IPS-20b (cell line): ENCODE results near the gene ITCH.
"Not testable (repeated sequence)": the region's sequence is repeated elsewhere in the genome, so short reads cannot be mapped to it uniquely, and the experiment has no call there.

Experiments
- H3K27ac ChIP-seq: one replicate; pipeline ENCODE4 v1.5.1; 2013; ENCODE audit warnings: low read length
- H3K27me3 ChIP-seq: 2 replicates; pipeline ENCODE4 v1.6.1; 2013; ENCODE audit warnings: mild to moderate bottlenecking, low read length, inconsistent platforms; ENCODE audit not compliant: insufficient read depth
- H3K36me3 ChIP-seq: 2 replicates; pipeline ENCODE4 v1.6.1; 2013; ENCODE audit warnings: low read depth, mild to moderate bottlenecking, inconsistent platforms, low read length, moderate library complexity; ENCODE audit not compliant: insufficient read depth
- H3K4me1 ChIP-seq: 2 replicates; pipeline ENCODE4 v1.6.1; 2013; ENCODE audit warnings: mild to moderate bottlenecking, control low read depth, inconsistent platforms, low read length, moderate library complexity; ENCODE audit not compliant: insufficient read depth
- H3K4me3 ChIP-seq: 2 replicates; pipeline ENCODE4 v1.5.1; 2013; ENCODE audit warnings: mild to moderate bottlenecking, low read length, inconsistent platforms
- H3K9ac ChIP-seq: 2 replicates; pipeline ENCODE4 v1.6.1; 2013; ENCODE audit warnings: low read depth, mild to moderate bottlenecking, inconsistent platforms, low read length, moderate library complexity
- H3K9me3 ChIP-seq: 2 replicates; pipeline ENCODE4 v1.6.1; 2013; ENCODE audit warnings: mild to moderate bottlenecking, low read depth, low read length, inconsistent platforms; ENCODE audit not compliant: insufficient read depth

The ITCH gene

DNA sequence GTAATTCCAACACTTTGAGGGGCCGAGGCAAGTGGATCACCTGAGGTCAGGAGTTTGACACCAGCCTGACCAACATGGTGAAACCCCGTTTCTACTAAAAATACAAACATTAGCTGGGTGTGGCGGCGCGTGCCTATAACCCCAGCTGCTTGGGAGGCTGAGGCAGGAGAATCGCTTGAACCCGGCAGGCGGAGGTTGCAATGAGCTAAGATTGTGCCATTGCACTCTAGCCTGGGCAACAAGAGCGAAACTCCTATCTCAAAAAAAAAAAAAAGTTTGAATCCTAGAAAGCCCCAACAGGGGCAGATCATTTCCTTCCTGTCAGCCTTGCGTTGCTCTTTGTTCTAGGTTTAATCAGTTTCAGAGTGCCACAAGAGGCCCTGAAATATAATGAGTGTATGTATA is 42.2 kb downstream of the ITCH start:
- not testable (repeated sequence) for H3K4me1 ChIP-seq, H3K9me3 ChIP-seq, H3K27me3 ChIP-seq, H3K9ac ChIP-seq, H3K27ac ChIP-seq, H3K4me3 ChIP-seq
- peaks cover 41% of the 10 kb centered on the region for H3K36me3 ChIP-seq

DNA sequence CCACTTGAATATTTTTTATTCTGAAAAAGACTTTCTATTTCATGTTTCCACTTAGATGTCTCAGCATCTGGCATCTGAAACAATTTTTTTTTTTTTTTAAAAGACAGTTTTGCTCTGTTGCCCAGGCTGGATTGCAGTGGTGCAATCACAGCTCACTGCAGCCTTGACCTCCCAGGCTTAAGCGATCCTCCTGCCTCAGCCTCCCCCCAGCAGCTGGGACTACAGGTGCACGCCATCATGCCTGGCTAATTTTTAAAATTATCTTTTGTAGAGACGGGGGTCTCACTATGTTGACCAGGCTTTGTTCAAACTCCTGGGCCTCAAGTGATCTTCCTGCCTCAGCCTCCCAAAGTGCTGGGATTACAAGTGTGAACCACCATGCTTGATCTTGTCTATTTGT is 42.9 kb downstream of the ITCH start:
- not testable (repeated sequence) for H3K9me3 ChIP-seq, H3K4me3 ChIP-seq, H3K9ac ChIP-seq, H3K4me1 ChIP-seq, H3K27me3 ChIP-seq, H3K27ac ChIP-seq
- H3K36me3 ChIP-seq: peaks cover 48% of the 10 kb centered on the region

DNA sequence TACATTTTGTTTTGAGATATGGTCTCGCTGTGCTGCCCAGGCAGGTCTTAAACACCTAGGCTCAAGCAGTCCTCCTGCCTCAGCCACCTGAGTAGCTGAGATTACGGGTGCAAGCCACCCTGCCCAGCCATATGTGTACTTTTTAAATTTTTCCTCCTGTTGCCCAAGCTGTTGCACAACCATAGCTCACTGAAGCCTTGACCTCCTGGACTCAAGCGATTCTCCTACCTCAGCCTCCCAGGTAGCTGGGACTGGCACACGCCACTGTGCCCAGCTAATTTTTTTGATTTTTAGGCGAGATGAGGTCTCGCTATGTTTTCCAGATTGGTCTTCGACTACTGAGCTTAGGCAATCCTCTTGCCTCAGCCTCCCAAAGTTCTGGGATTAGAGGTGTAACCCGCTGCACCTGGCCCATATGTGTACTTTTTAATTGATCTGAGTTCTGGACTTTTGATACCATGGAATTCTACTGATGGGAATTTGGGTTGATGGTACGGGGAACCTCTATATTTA is 44.9 kb downstream of the ITCH start:
- H3K27ac ChIP-seq: no peak overlapping the region
- H3K9me3 ChIP-seq: no peaks in the 10 kb centered on the region
- no peak overlapping the region for H3K4me3 ChIP-seq
- H3K36me3 ChIP-seq: peaks cover 56% of the 10 kb centered on the region
- H3K4me1 ChIP-seq: no peaks in the 10 kb centered on the region
- no peaks in the 10 kb centered on the region for H3K27me3 ChIP-seq
- H3K9ac ChIP-seq: no peak overlapping the region

DNA sequence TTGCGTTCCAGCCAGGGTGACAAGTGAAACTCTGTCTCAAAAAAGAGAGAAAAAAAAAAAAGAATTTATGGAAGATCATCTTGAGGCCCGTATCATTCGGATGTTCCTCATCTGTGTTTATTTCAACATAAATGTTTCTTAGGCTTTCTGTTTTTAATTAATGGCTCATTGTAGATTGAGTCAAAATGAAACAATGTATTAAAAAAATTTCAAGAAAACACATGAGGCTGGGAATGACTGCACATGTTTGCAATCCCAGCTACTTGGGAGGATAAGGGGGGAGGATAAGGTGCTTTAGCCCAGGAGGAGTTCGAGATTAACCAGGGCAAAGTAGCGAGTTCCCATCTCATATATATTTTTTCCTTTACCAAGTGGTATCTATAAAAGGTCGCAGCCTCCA is 47.3 kb downstream of the ITCH start:
- no peak overlapping the region for H3K4me3 ChIP-seq
- H3K4me1 ChIP-seq: no peaks in the 10 kb centered on the region
- H3K27me3 ChIP-seq: no peaks in the 10 kb centered on the region
- H3K9ac ChIP-seq: no peak overlapping the region
- no peak overlapping the region for H3K27ac ChIP-seq
- H3K36me3 ChIP-seq: peaks cover 80% of the 10 kb centered on the region
- no peaks in the 10 kb centered on the region for H3K9me3 ChIP-seq

DNA sequence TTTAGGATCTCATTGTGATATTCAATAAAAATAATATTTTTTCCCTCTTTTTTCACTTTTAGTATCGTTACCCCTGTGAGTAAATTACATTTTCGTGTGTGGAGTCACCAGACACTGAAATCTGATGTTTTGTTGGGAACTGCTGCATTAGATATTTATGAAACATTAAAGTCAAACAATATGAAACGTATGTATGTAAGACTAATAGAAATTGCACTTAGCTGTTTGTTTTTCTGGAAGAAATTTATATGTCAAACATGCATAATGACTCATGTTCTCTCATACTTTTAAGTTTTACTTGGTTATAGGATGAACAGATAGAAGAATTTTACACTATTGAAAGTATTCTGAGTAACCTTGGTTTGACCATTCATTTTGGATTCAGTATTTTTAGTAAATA is 49.4 kb downstream of the ITCH start:
- Histone ChIP-seq H3K4me1 (no peaks in the 10 kb centered on the region), H3K27ac (no peak overlapping the region), H3K27me3 (no peaks in the 10 kb centered on the region), H3K4me3 (no peak overlapping the region), H3K9me3 (no peaks in the 10 kb centered on the region), H3K36me3 (peaks cover 82% of the 10 kb centered on the region), H3K9ac (no peak overlapping the region)

DNA sequence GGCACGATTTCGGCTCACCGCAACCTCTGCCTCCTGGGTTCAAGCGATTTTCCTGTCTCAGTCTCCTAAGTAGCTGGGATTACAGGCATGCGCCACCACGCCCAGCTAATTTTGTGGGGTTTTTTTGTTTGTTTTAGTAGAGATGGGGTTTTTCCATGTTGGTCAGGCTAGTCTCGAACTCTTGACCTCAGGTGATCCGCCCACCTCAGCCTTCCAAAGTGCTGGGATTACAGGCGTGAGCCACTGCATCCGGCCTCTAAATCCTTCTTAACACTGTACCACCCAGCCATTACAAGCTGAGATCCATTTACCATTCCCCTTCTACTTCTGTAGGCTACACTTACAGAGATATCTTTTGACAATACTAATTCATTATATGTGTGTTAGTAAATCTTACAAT is 51.5 kb downstream of the ITCH start:
- H3K9me3 ChIP-seq, H3K4me3 ChIP-seq, H3K9ac ChIP-seq, H3K27ac ChIP-seq, H3K4me1 ChIP-seq, H3K27me3 ChIP-seq: not testable (repeated sequence)
- H3K36me3 ChIP-seq: peaks cover 80% of the 10 kb centered on the region

DNA sequence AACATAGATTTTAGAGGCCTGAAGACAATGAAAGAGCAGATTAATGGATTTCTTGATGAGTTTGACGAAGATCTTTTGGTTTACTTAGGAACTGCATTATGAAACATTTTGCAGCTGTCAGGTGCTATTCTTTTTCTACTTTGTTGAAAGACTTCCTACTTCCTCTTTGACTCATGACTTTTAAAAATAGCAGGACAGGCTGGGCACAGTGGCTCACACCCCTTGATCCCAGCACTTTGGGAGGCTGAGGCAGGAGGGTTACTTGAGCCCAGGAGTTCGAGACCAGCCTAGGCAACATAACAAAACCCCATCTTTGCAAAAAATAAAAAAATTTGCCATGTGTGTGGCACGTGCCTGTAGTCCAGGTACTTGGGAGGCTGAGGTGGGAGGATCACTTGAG is 52.0 kb downstream of the ITCH start:
- H3K27ac ChIP-seq: no peak overlapping the region
- H3K4me1 ChIP-seq: no peaks in the 10 kb centered on the region
- no peaks in the 10 kb centered on the region for H3K27me3 ChIP-seq
- H3K4me3 ChIP-seq: no peak overlapping the region
- H3K9me3 ChIP-seq: no peaks in the 10 kb centered on the region
- H3K9ac ChIP-seq: no peak overlapping the region
- peaks cover 80% of the 10 kb centered on the region for H3K36me3 ChIP-seq

DNA sequence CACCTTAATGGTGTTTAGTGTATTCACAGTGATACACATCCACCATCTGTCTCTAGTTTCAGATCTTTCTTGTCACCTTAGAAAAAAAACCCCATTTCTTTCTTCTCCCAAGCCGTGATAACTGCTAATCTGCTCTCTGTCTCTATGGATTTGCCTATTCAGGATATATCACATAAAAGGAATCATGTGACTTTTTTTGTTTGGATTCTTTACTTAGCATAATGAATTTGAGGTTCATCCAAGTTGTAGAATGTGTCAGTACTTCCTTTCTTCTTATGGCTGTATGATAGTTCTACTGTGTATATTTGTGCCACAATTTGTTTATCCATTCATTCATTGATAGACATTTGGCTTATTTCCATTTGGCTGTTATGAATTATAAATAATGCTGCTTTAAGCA is 57.1 kb downstream of the ITCH start:
- peaks cover 69% of the 10 kb centered on the region for H3K36me3 ChIP-seq
- no peak overlapping the region for H3K9ac ChIP-seq
- no peak overlapping the region for H3K27ac ChIP-seq
- H3K27me3 ChIP-seq: no peaks in the 10 kb centered on the region
- no peaks in the 10 kb centered on the region for H3K9me3 ChIP-seq
- H3K4me1 ChIP-seq: no peaks in the 10 kb centered on the region
- H3K4me3 ChIP-seq: no peak overlapping the region

DNA sequence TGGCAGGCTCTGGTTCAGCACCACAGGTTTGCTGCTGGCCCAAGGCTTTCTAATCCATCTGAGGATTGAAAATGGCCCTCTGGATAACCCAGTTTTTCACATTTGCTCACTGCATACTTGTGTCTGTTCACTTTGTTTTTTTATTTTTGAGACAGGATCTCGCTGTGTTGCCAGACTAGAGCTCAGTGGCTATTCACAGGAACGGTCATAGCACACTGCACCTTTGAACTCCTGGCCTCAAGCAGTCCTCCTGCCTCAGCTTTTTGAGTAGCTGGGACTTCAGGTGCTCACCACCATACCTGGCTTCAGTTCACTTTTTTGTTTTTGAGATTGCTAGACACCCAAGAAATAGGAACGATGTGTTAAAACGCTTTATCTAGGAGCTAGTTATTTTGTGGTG is 57.9 kb downstream of the ITCH start:
- no peak overlapping the region for H3K4me3 ChIP-seq
- peaks cover 69% of the 10 kb centered on the region for H3K36me3 ChIP-seq
- no peak overlapping the region for H3K27ac ChIP-seq
- no peaks in the 10 kb centered on the region for H3K27me3 ChIP-seq
- H3K9me3 ChIP-seq: no peaks in the 10 kb centered on the region
- H3K9ac ChIP-seq: no peak overlapping the region
- no peaks in the 10 kb centered on the region for H3K4me1 ChIP-seq

DNA sequence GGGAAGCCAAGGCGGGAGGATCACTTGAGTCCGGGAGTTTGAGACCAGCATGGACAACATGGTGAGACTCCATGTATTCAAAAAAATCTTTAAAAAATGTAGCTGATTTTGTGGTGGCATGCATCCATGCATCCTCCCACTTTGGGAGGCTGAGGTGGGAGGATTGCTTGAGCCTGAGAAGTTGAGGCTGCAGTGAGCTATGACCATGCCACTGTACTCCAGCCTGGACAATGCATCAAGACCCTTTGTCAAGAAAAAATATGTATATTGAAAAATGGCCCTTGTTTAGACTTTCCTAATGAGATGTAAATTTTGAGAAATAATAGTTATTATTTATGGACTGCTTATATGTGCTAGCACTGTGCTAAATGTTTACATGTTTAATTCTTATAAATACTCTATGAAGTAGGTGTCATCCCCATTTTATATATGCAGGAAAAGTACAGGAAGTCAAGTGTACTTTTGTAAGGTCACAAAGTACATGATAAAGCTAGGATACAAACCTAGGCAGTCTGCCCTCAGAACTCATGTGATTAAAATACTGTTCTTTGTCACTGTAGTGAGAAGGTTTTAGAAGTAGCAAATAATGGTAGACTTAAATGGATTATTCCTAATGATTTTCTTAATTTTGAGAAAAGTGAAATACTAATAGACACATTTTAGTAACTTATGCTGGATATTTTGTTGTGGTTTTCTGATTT is 58.8 kb downstream of the ITCH start:
- no peak overlapping the region for H3K27ac ChIP-seq
- no peak overlapping the region for H3K4me3 ChIP-seq
- H3K4me1 ChIP-seq: no peaks in the 10 kb centered on the region
- H3K9ac ChIP-seq: no peak overlapping the region
- H3K9me3 ChIP-seq: no peaks in the 10 kb centered on the region
- no peaks in the 10 kb centered on the region for H3K27me3 ChIP-seq
- peaks cover 78% of the 10 kb centered on the region for H3K36me3 ChIP-seq

DNA sequence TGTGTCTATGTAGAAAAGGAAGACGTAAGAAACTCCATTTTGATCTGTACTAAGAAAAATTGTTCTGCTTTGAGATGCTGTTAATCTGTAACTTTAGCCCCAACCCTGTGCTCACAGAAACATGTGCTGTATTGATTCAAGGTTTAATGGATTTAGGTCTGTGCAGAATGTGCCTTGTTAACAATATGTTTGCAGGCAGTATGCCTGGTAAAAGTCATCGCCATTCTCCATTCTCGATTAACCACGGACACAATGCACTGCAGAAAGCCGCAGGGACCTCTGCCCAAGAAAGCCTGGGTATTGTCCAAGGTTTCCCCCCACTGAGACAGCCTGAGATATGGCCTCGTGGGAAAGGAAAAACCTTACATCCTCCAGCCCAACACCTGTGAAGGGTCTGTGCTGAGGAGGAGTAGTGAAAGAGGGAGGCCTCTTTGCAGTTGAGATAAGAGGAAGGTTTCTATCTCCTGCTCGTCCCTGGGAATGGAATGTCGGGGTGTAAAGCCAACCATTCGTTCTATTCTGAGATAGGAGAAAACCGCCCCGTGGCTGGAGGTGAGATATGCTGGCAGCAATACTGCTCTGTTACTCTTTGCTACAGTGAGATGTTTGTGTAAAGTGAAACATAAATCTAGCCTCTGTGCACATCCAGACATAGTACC is 62.1 kb downstream of the ITCH start:
- not testable (repeated sequence) for H3K9ac ChIP-seq, H3K4me1 ChIP-seq, H3K27ac ChIP-seq, H3K9me3 ChIP-seq, H3K4me3 ChIP-seq, H3K27me3 ChIP-seq
- H3K36me3 ChIP-seq: peaks cover 73% of the 10 kb centered on the region

DNA sequence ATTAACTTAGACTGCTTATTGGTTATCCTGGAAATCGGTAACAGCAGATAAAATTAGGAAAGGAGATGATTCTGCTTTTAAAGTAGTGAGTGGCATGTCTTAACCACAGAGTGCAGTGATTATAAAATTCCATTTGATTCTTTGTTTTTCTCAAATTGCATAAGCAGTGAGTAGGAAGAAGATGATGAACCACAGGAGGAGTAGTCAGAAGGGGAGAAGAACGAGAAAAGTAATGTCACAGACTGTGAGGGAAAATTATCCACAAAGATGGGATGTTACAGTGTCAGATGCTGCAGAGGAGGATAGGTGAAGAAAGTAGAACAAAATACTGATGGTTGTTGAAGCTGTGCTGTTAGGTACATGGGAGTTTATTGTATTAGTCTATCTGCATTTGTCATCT is 63.0 kb downstream of the ITCH start:
- Histone ChIP-seq H3K9me3 (no peaks in the 10 kb centered on the region), H3K9ac (no peak overlapping the region), H3K4me1 (no peaks in the 10 kb centered on the region), H3K27me3 (no peaks in the 10 kb centered on the region), H3K36me3 (peaks cover 64% of the 10 kb centered on the region), H3K27ac (no peak overlapping the region), H3K4me3 (no peak overlapping the region)
